Activated naive CD8-positive, alpha-beta T cell treated with anti-CD3 and anti-CD28 coated beads, Interleukin-2, amount 10 ng/mL, durations not matched to agents 7 days and 5 days (primary cell): ENCODE measurements around the gene TTC33. TPM values are rescaled to one million over a fixed set of nuclear protein-coding genes. Genes with fewer than 3 reads are reported as not detected.

Source experiments
- ATAC-seq: fragments of 150-1000 bp; cut with Tn5 transposase; one replicate; pipeline ENCODE4 v1.10.0; 2021; ENCODE audit warnings: low read depth, moderate library complexity
- POLR2A ChIA-PET: fragments of 350-600 bp; sonication (Branson Sonifier 250); formaldehyde crosslinking; loops from one replicate; lab custom pipeline; 2021; ENCODE audit warnings: antibody characterized with exemption; lab: Charles Lee
- DNase-seq: peaks from one replicate; pipeline ENCODE4 v3.0.0; 2021
- H3K27ac Mint-ChIP-seq: one replicate; pipeline ENCODE4 v1.8.0; 2022; ENCODE audit warnings: mild to moderate bottlenecking, mixed read lengths
- H3K27me3 Mint-ChIP-seq: one replicate; pipeline ENCODE4 v1.8.0; 2022; ENCODE audit warnings: mild to moderate bottlenecking, moderate library complexity, mixed read lengths
- H3K36me3 Mint-ChIP-seq: one replicate; pipeline ENCODE4 v1.8.0; 2021; ENCODE audit warnings: mild to moderate bottlenecking, mixed read lengths
- H3K4me1 Mint-ChIP-seq: one replicate; pipeline ENCODE4 v1.8.0; 2021; ENCODE audit warnings: mixed read lengths
- H3K4me3 Mint-ChIP-seq: one replicate; pipeline ENCODE4 v1.8.0; 2022; ENCODE audit warnings: mild to moderate bottlenecking, moderate library complexity, mixed read lengths
- H3K9me3 Mint-ChIP-seq: one replicate; pipeline ENCODE4 v1.8.0; 2021; ENCODE audit warnings: mixed read lengths
- total RNA-seq, 2 experiments: library from RNA; stranded (reverse); gene quantifications; one replicate each; pipeline ENCODE4 v1.2.3, GENCODE V29; 2021

TTC33 gene
- total RNA-seq, 2 experiments from 2014 or later = 12.2 to 14.8 TPM

GRCh38 chr5:40485021-40485998, 270.5 kb downstream of the TTC33 start:
- POLR2A ChIA-PET = interaction anchor here (2.2 to 2.5 kb wide), 2 partner anchors 43 to 197 kb away, joined by 8 to 11 read pairs; no protein-coding TSS in a partner anchor
- ATAC-seq = no peak

DNA sequence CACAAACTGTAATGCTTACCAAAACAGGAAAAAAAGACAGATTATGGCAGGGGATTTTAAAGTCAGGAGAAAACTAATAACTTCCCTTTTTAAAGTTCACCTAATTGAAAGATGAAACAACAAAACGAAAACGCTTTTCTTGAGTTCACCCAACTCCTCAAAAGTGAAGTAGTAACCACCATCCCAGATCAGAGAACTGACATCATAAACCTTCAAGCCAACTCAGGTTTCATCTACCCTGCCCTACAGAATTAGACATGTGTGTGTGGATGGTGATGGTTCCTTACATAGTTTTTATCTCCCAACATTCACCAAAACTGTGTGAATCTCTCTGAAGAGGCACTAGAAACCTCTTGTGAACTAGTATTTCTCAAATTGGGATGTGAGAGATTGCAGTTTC, 271.3 kb downstream of the TTC33 start:
- POLR2A ChIA-PET = no interaction called here
- DNase-seq (no peak), ATAC-seq (peak; percentile 40)
- H3K4me1 Mint-ChIP-seq = peaks cover 39% of the 10 kb centered on the region
- peak overlapping the region; percentile 27 for H3K4me3 Mint-ChIP-seq
- H3K9me3 Mint-ChIP-seq = no peaks in the 10 kb centered on the region
- peak overlapping the region; percentile 51 for H3K27ac Mint-ChIP-seq
- H3K27me3 Mint-ChIP-seq = no peaks in the 10 kb centered on the region
- peaks cover 5% of the 10 kb centered on the region for H3K36me3 Mint-ChIP-seq

More at GRCh38 chr5:40485021-40485998, 270.5 kb downstream of the TTC33 start:
- no peaks in the 10 kb centered on the region for H3K27me3 Mint-ChIP-seq
- H3K4me3 Mint-ChIP-seq = no peak overlapping the region
- no peaks in the 10 kb centered on the region for H3K9me3 Mint-ChIP-seq
- H3K4me1 Mint-ChIP-seq = peaks cover 41% of the 10 kb centered on the region
- no peak for DNase-seq
- peaks cover 8% of the 10 kb centered on the region for H3K36me3 Mint-ChIP-seq
- peak overlapping the region; percentile 51 for H3K27ac Mint-ChIP-seq

DNA sequence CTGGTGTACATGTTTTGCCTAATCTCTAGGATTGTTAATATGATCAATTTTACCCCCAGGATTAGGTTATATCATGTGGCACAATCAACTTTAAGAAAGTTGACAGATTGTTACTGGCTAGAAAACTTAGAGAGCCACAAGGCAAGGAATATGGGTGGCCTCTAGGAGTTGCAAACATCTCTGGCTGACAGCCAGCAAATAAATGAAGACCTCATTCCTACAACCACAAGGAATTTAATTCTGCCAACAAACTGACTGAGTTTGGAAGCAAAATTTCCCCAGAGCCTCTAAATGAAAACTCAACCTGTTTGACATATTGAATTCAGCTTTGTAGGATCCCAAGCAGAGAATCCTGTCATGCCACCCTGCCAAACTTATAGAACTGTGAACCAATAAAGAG, 272.4 kb downstream of the TTC33 start:
- Mint-ChIP-seq H3K9me3 (no peaks in the 10 kb centered on the region), H3K4me3 (no peak overlapping the region), H3K36me3 (peaks cover 3% of the 10 kb centered on the region), H3K27ac (no peak overlapping the region), H3K27me3 (no peaks in the 10 kb centered on the region), H3K4me1 (peaks cover 33% of the 10 kb centered on the region)
- DNase-seq (no peak), ATAC-seq (no peak)
- POLR2A ChIA-PET = no interaction called here

- POLR2A ChIA-PET = no interaction called here
- no peak overlapping the region for H3K27ac Mint-ChIP-seq
- H3K36me3 Mint-ChIP-seq = no peaks in the 10 kb centered on the region
- ATAC-seq (no peak), DNase-seq (no peak)
- H3K9me3 Mint-ChIP-seq = no peaks in the 10 kb centered on the region
- H3K27me3 Mint-ChIP-seq = no peaks in the 10 kb centered on the region
- peaks cover 20% of the 10 kb centered on the region for H3K4me1 Mint-ChIP-seq
- no peak overlapping the region for H3K4me3 Mint-ChIP-seq
Measured at GRCh38 chr5:40481241-40481640, 274.5 kb downstream of the TTC33 start.

GRCh38 chr5:40480392-40480791, 275.4 kb downstream of the TTC33 start:
- ATAC-seq = peak; percentile 36
- H3K36me3 Mint-ChIP-seq = peaks cover 2% of the 10 kb centered on the region
- no peaks in the 10 kb centered on the region for H3K27me3 Mint-ChIP-seq
- POLR2A ChIA-PET = no interaction called here
- no peak overlapping the region for H3K27ac Mint-ChIP-seq
- no peaks in the 10 kb centered on the region for H3K9me3 Mint-ChIP-seq
- DNase-seq = no peak
- H3K4me3 Mint-ChIP-seq = no peak overlapping the region
- peaks cover 17% of the 10 kb centered on the region for H3K4me1 Mint-ChIP-seq

- no peak for DNase-seq
- peaks cover 13% of the 10 kb centered on the region for H3K4me1 Mint-ChIP-seq
- no peak overlapping the region for H3K4me3 Mint-ChIP-seq
- H3K9me3 Mint-ChIP-seq = peaks cover under 1% of the 10 kb centered on the region
- peaks cover 2% of the 10 kb centered on the region for H3K36me3 Mint-ChIP-seq
- H3K27ac Mint-ChIP-seq = no peak overlapping the region
- no peaks in the 10 kb centered on the region for H3K27me3 Mint-ChIP-seq
- no peak for ATAC-seq
- POLR2A ChIA-PET = no interaction called here
Measured at GRCh38 chr5:40479939-40480338, 275.8 kb downstream of the TTC33 start.

DNA sequence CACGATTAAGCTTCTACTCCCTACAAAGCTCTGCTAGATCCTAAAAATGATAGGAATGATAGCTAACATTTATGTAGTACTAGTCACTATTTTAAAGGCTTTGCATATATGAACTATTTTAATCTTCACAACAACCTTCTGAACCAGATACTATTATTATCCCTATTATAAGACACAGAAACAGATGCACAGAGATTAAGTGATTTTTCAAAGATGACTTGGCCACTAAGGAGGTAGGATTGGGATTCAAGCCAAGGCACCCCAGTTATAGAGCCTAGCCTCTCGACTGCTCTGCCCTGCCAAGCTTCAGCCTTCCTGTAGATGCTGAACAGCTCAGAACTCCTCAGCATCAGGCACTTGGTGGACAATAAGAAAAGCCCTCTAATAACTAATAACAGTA, 277.0 kb downstream of the TTC33 start:
- no peak for ATAC-seq
- Mint-ChIP-seq H3K27me3 (no peaks in the 10 kb centered on the region), H3K27ac (no peak overlapping the region), H3K36me3 (peaks cover 2% of the 10 kb centered on the region), H3K9me3 (peaks cover 2% of the 10 kb centered on the region), H3K4me3 (no peak overlapping the region), H3K4me1 (peaks cover 4% of the 10 kb centered on the region)
- POLR2A ChIA-PET = no interaction called here
- no peak for DNase-seq

DNA sequence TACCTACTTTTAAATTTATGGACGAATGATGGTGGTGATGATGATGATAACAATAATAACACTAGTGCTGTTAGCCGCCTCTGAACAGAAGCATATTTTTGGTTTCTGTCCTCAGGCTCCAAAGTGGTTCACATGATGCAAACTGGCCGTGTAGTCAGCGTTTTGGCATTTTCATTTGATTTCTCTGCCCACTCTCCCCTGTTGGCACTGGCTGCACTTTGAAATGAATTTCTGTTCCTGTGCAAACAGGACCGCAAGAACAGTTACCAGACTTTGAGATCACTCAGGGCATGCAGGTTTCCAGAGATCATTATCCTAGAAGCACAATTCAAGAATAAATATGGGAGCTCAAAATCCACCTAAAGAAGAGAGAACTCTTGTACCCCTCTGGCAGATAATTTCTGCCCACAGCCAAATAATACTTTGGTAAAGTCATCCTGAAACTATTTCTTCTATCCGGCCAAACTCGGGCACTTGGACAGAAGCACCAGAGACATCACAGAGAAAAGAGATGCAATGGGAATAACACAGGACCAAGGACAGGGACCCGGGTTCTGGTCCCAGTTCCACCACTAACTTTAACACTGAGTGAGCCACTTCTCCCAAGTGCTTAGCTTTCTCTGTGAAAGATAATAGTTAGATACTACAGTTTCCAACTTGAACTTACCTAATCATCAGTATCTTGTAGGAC, 277.8 kb downstream of the TTC33 start:
- H3K4me3 Mint-ChIP-seq = no peak overlapping the region
- H3K27me3 Mint-ChIP-seq = no peaks in the 10 kb centered on the region
- DNase-seq (no peak), ATAC-seq (no peak)
- no peak overlapping the region for H3K27ac Mint-ChIP-seq
- H3K9me3 Mint-ChIP-seq = peaks cover 3% of the 10 kb centered on the region
- POLR2A ChIA-PET = no interaction called here
- peaks cover 4% of the 10 kb centered on the region for H3K4me1 Mint-ChIP-seq
- peaks cover 4% of the 10 kb centered on the region for H3K36me3 Mint-ChIP-seq

DNA sequence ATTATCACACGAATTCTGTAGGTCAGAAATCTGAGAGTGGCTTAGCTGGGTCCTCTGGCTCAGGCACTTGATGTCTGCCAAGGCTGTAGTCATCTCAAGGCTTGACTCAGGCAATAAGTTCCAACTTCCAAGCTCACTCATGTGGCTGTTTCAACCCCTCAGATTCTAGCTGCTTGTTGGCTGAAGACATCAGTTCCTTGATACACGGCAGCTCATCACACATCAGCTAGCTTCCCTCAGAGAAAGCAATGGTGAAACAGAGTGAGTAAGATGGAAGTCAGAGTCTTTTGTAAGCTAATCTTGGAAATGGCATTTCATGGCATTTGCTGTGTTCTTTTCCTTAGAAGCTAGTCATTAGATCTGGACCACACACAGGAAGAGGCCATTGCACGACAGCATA, 280.2 kb downstream of the TTC33 start:
- Mint-ChIP-seq H3K4me1 (peaks cover 3% of the 10 kb centered on the region), H3K27me3 (no peaks in the 10 kb centered on the region), H3K36me3 (peaks cover 4% of the 10 kb centered on the region), H3K9me3 (peaks cover 7% of the 10 kb centered on the region), H3K4me3 (no peak overlapping the region), H3K27ac (no peak overlapping the region)
- POLR2A ChIA-PET = no interaction called here
- no peak for DNase-seq
- ATAC-seq = no peak

- POLR2A ChIA-PET = no interaction called here
- no peak overlapping the region for H3K4me3 Mint-ChIP-seq
- no peak for ATAC-seq
- peaks cover 11% of the 10 kb centered on the region for H3K9me3 Mint-ChIP-seq
- H3K4me1 Mint-ChIP-seq = no peaks in the 10 kb centered on the region
- H3K27me3 Mint-ChIP-seq = no peaks in the 10 kb centered on the region
- DNase-seq = no peak
- no peak overlapping the region for H3K27ac Mint-ChIP-seq
- H3K36me3 Mint-ChIP-seq = peaks cover 10% of the 10 kb centered on the region
Measured at GRCh38 chr5:40474250-40474649, 281.5 kb downstream of the TTC33 start.

DNA sequence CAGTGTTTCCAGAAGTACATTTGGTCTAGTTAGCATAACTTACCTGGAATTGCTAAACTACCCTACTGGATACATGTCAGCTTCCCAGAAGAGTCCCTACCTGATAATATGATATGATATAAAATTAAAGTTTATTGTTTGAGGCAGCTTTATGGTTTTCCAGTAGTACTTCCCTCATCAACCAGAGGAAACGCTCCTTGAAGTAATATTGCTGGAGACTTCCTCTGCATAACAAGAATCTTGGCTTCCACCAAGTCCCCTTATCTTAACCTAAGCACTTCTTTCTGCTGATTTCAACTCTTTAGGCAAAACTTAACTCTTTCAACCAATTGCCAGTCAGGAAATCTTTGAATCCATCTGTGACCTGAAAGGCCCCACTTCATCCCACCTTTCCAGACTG, 290.3 kb downstream of the TTC33 start:
- H3K4me1 Mint-ChIP-seq = peaks cover 1% of the 10 kb centered on the region
- H3K27ac Mint-ChIP-seq = no peak overlapping the region
- H3K9me3 Mint-ChIP-seq = peaks cover 11% of the 10 kb centered on the region
- H3K27me3 Mint-ChIP-seq = no peaks in the 10 kb centered on the region
- no peak for DNase-seq
- peaks cover 15% of the 10 kb centered on the region for H3K36me3 Mint-ChIP-seq
- POLR2A ChIA-PET = no interaction called here
- H3K4me3 Mint-ChIP-seq = no peak overlapping the region
- ATAC-seq = no peak

- H3K9me3 Mint-ChIP-seq = peaks cover 12% of the 10 kb centered on the region
Measured at GRCh38 chr5:40464511-40464910, 291.2 kb downstream of the TTC33 start.

More at GRCh38 chr5:40464511-40464910, 291.2 kb downstream of the TTC33 start:
- Mint-ChIP-seq H3K36me3 (peaks cover 13% of the 10 kb centered on the region), H3K27ac (no peak overlapping the region), H3K4me3 (no peak overlapping the region), H3K4me1 (peaks cover 1% of the 10 kb centered on the region), H3K27me3 (no peaks in the 10 kb centered on the region)
- no peak for ATAC-seq
- POLR2A ChIA-PET = no interaction called here
- no peak for DNase-seq
